Gastroesophageal sphincter (tissue), 4 donors: ENCODE data around the gene C2CD2. TPM values are rescaled to one million over a fixed set of nuclear protein-coding genes. Genes with fewer than 3 reads are reported as not detected.

Source experiments
- ATAC-seq: fragments of 150-250 bp; one replicate; pipeline ENCODE4 v1.9.1; 2016; ENCODE audit warnings: mild to moderate bottlenecking, moderate library complexity
- H3K27ac ChIP-seq, 4 donors: fragments of 200-600 bp; sonication (generic) in 3 of 4; 1 replicate in 3 of 4; 2 replicates in 1 of 4; pipeline ENCODE4 v1.5.1; 2016 to 2019
- H3K27me3 ChIP-seq: fragments of 200-600 bp; sonication (generic); one replicate; pipeline ENCODE4 v1.5.1; 2019
- H3K36me3 ChIP-seq, 2 donors: fragments of 200-600 bp; sonication (generic); one replicate each; pipeline ENCODE4 v1.5.1; 2019; ENCODE audit warnings: control low read depth in 1 of 2
- H3K4me1 ChIP-seq, 3 donors: fragments of 200-600 bp; sonication (generic); 1 replicate in 2 of 3; 2 replicates in 1 of 3; pipeline ENCODE4 v1.5.1; 2016 to 2019; ENCODE audit warnings: control low read depth in 2 of 3
- H3K4me3 ChIP-seq, 2 donors: fragments of 200-600 bp; sonication (generic); one replicate each; pipeline ENCODE4 v1.5.1; 2019; ENCODE audit warnings: mild to moderate bottlenecking in 1 of 2, moderate library complexity in 1 of 2
- H3K9me3 ChIP-seq, 3 donors: fragments of 200-600 bp; sonication (generic); one replicate each; pipeline ENCODE4 v1.5.1; 2017 to 2019; ENCODE audit warnings: control low read depth in 2 of 3
- CTCF ChIP-seq, 4 experiments: fragments of 200-600 bp in 2 of 4; fragments of 450-650 bp in 2 of 4; sonication (generic) in 1 of 4; IDR thresholded peaks; one replicate each; pipeline ENCODE4 v1.5.1; 2017 to 2019; ENCODE audit warnings: antibody characterized with exemption in 4 of 4, mild to moderate bottlenecking in 2 of 4, moderate library complexity in 2 of 4
- EP300 ChIP-seq: sonication (generic); formaldehyde crosslinking; IDR thresholded peaks from one replicate; pipeline ENCODE4 v1.6.1; 2017; ENCODE audit warnings: antibody characterized with exemption, mild to moderate bottlenecking
- POLR2A ChIP-seq, 2 donors: fragments of 450-650 bp; IDR thresholded peaks; one replicate each; pipeline ENCODE4 v1.6.1; 2017; ENCODE audit warnings: antibody characterized with exemption in 2 of 2, mild to moderate bottlenecking in 2 of 2, moderate library complexity in 1 of 2
- POLR2AphosphoS5 ChIP-seq: sonication (generic); formaldehyde crosslinking; IDR thresholded peaks from one replicate; pipeline ENCODE4 v1.6.1; 2017; ENCODE audit warnings: antibody characterized with exemption
- whole genome bisulfite sequencing, 2 donors: methylation state at CpG; one replicate each; pipeline ENCODE4 v1.1.5; 2018; ENCODE audit warnings: low coverage in 1 of 2; 5-methylcytosine and 5-hydroxymethylcytosine counted together
- total RNA-seq, 4 donors: library from RNA; depleted of rRNA; stranded (reverse); fragments of >200 nt; gene quantifications; one replicate each; pipeline ENCODE4 v1.1.0, GENCODE V29; 2016

C2CD2 gene
- total RNA-seq, 4 donors from 2014 or later = 15.6 to 38.9 (median 18.7) TPM

GRCh38 chr21:41861987-41862386 is 91.8 kb downstream of the C2CD2 start:
- Histone ChIP-seq H3K27ac (no peak overlapping the region), H3K4me1 (peaks cover 0 to 8% (median 0%) of the 10 kb centered on the region in 3 donors), H3K4me3 (no peak overlapping the region), H3K36me3 (peaks cover 0 to 32% of the 10 kb centered on the region in 2 donors), H3K27me3 (no peaks in the 10 kb centered on the region), H3K9me3 (no peaks in the 10 kb centered on the region)
- no peak for ATAC-seq
- WGBS, 2 donors = 82 to 89% methylated on average over 5 to 9 of the region's 17 CpGs
- no peak for TF ChIP-seq EP300
- TF ChIP-seq CTCF (IDR thresholded peaks at IDR 0.05) = no peak
- TF ChIP-seq POLR2A (IDR thresholded peaks at IDR 0.05) = no peak
- no peak for TF ChIP-seq POLR2AphosphoS5

- H3K4me3 ChIP-seq = no peak overlapping the region
- no peak for ATAC-seq
- H3K36me3 ChIP-seq = peaks cover 0 to 39% of the 10 kb centered on the region in 2 donors
- H3K4me1 ChIP-seq = peaks cover 0 to 8% (median 0%) of the 10 kb centered on the region in 3 donors
- no peak for TF ChIP-seq CTCF (IDR thresholded peaks at IDR 0.05)
- TF ChIP-seq EP300 = no peak
- no peak for TF ChIP-seq POLR2AphosphoS5
- no peak for TF ChIP-seq POLR2A (IDR thresholded peaks at IDR 0.05)
- no peak overlapping the region for H3K27ac ChIP-seq
- H3K9me3 ChIP-seq = no peaks in the 10 kb centered on the region
- no peaks in the 10 kb centered on the region for H3K27me3 ChIP-seq
- 92 to 98% methylated on average over 3 to 4 of the region's 4 CpGs for WGBS, 2 donors
Measured at GRCh38 chr21:41861255-41861654, 92.6 kb downstream of the C2CD2 start.

- Histone ChIP-seq H3K36me3 (peaks cover 0 to 55% of the 10 kb centered on the region in 2 donors), H3K27me3 (no peaks in the 10 kb centered on the region), H3K27ac (no peak overlapping the region), H3K4me1 (peaks cover 0 to 8% (median 0%) of the 10 kb centered on the region in 3 donors), H3K4me3 (no peak overlapping the region), H3K9me3 (no peaks in the 10 kb centered on the region)
- no peak for ATAC-seq
- WGBS, 2 donors = 100% methylated on average over 4 of the region's 23 CpGs; no CpG with 5 or more reads in 1 of the 2 donors
- TF ChIP-seq EP300 = no peak
- TF ChIP-seq POLR2AphosphoS5 = no peak
- TF ChIP-seq CTCF (IDR thresholded peaks at IDR 0.05) = no peak
- no peak for TF ChIP-seq POLR2A (IDR thresholded peaks at IDR 0.05)
Measured at GRCh38 chr21:41859297-41859980, 94.4 kb downstream of the C2CD2 start.

- ATAC-seq = no peak
- H3K27me3 ChIP-seq = no peaks in the 10 kb centered on the region
- peaks cover 0 to 7% (median 0%) of the 10 kb centered on the region in 3 donors for H3K4me1 ChIP-seq
- peaks cover 0 to 62% of the 10 kb centered on the region in 2 donors for H3K36me3 ChIP-seq
- H3K4me3 ChIP-seq = no peak overlapping the region
- 83 to 100% methylated on average over 3 to 4 of the region's 27 CpGs for WGBS, 2 donors
- no peak overlapping the region for H3K27ac ChIP-seq
- H3K9me3 ChIP-seq = no peaks in the 10 kb centered on the region
- TF ChIP-seq POLR2AphosphoS5 = no peak
- TF ChIP-seq POLR2A (IDR thresholded peaks at IDR 0.05) = no peak
- no peak for TF ChIP-seq CTCF (IDR thresholded peaks at IDR 0.05)
- TF ChIP-seq EP300 = no peak
Measured at GRCh38 chr21:41858466-41859296, 95.1 kb downstream of the C2CD2 start.
